Measurements from ENCODE around the gene SCYGR8.

Gene SCYGR8

DNA sequence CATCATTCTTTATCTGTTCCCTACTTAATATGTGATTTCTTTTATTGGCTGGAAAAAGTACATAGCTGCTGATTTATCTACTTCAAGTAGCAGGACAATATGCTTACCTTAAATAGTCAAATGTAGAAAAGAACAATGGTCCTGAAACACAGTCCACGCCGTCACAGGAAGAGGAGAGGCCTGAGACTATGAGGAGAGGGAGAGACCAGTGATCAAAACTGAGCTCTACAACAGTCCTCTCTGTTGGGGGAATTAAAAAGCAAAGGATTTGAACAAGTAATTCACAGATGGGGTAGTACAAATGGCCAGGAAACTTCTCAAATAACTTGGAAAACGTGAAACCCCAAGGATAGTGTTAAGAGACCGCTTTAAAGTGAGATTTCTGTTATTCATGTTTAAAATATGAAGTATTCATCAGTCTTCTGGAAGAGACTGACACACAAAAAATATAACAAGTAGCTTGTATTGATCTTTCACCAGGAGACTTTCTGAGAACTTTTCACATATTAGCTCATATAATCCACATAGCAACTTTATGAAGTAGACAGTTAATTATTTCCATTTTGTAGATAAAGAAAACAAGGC is 20.2 kb downstream of the SCYGR8 start:
- no peak for DNase-seq

DNA sequence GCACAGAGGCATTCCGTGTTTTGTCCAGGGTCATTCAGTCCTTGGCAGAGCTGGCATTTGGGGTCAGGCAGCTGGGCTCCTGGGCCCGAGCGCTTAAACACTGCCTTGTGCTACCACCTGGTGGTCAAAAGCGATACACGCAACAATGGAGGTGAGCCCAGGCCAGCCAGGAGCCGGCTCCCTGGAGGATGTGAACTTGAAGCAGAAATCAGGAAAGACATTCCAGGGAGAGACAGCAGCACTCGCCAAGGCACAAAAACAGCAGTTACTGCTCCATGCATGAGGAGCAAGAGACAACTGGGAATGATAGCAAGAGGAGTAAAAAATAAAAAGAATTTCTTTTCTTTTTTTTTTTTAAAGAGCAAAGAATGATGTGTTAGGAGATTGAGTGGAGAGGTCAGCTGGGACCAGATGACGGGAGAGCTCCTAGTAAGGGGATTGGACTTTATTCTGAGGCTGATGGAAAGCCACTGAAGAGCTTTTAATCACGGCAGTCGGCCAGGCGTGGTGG is 20.7 kb downstream of the SCYGR8 start:
- DNase-seq: peak; percentile 63

DNA sequence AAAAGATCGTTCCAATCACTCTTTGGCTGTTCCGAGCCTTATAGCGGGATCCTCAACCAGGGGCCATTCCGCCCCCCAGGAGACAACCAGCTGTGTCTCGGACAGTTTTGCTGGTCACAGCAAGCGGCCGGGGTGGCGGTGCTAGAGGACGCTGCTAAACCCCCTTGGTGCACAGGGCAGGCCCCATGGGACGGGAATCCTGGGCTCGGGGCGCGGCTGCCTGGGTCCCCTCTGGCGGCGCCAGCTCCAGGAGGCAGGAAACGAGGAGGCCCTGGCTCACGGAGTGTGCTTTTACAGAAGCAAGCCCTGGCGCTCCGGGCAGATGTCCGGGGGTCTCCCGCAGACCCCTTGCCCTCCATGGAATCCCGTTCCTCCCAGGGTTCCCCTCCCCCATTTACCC is 22.1 kb downstream of the SCYGR8 start:
- no peak for DNase-seq

DNA sequence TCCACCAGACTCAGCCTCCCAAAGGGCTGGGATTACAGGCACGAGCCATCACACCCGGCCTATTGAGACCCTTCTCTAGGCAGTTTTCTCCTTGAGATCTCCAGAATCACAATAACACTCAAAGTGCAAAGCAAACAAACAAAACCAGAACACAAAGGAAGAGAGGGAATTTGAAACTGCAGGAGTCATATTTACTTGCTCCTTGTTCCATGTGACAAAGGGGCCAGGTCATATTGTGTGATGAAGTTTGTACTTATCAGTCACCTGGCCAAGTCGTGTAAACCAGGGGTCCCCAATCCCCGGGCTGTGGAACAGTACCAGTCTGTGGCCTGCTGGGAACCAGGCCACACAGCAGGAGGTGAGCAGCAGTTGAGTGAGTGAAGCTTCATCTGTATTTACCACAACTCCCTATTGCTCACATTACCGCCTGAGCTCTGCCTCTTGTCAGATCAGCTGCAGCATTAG is 26.5 kb downstream of the SCYGR8 start:
- DNase-seq: no peak

DNA sequence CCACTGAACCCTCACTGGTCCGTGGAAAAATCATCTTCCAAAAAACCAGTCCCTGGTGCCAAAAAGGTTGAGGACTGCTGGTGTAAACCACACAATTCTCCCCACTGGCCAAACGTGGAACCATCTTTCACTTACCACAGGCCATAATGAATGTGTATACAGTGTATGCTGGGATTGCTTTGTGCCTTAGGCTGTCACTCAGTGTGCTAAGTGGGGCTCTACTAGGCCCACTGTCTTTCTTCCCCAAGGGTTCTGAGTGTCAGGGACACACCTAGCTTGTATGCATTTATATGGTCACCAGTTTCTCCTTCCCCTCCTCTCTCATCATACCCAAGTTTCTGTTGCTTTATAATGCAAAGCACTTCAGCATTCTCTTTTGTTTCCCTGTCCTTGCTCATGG is 27.2 kb downstream of the SCYGR8 start:
- DNase-seq: no peak

DNA sequence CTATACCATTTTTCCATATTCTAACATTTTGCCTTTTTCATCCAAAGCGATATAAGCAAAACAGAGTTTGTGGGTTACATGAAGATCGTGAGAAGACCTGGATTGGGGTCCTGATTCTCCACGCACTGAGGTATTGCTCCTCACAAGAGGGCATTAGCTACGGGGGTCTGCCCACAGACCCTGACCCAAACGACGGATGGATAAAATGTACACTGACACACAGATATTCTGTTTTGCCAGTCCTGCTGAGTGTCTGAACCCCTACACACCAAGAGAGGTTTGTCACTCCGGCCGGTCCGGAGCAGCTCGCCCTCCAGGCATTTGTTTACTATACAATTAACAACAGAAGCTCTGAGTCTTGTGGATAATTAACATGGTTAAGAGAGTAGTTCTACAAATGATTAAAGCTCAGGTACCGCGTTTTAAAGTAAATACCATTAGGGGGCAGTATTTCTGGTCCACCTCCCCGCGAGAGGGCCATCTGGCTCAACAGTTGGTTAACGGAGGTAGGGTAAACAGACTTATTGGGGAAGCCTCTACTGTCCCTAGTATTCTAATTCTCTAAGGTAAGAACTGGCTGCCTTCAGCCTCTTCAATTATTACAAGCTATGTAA is 28.4 kb downstream of the SCYGR8 start:
- no peak for DNase-seq

DNA sequence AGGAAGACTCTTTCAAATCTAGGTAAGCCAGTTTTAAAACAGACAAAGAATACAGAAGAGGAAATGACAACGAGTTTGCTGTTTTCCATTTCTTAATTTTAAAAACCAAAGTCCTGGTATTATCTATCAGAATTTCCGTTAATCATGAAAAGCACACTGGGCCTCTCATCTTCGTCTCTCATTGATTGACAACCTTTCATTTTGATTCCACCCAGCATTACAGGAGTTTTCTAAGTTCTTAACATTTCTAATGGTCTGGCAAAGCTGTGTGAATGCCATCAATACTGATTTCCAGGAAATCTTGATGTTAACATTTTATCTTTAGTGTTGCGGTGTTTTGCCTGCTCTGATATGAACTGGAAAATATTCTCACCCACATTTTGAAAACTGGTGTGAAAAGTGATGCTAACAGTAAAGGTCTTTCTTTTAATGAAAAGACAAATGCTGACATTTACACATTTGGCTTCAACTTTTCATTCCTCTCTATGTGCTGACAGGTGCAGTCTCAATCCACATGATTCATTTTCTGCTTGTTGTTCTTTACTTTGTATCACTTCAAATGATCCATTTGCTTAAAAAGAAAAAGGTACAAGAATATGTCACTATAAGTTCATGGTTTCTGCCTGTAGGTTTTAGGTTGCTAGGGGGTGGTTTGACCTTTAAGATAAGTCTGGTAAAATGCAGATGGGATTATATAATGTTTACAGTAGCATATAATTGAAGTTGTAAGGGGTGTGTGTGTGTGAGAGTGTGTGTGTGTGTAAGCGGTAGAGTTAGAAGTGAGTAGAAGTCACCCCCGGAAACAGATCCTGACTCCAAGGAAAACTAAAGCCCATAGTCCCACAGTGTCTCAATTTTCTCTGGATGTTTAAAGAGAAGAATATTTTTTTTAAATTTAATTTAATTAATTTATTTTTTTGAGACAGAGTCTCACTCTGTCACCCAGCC is 29.5 kb downstream of the SCYGR8 start:
- DNase-seq: no peak

DNA sequence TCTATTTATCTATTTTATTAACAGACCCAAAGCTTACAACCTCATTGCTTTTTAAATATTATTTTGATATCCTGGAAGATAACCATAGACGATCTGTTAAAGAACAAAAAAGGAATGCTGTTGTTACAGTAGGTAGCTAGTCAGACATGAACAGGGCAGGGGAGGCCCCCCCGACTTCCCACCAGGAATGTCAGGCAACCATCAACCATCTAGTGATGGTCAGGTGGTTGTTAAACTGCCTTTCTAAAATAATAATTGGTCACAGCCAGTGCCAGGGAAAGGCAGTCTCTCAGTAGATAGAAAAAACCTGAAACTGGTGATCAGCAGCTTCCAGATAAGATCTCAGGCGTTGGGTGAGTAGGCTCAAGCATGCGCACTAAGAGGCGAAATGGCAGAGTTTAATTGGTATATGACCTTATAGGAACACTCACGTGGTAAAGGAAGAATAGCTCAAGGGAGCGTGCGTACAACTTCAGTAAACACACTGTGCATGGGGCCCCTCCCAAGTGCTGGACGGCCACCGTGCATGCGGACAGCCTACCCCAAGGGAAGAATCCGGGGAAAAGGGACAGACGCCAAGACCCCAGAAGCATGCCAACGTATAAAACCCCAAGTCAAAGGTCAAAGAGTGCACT is 35.4 kb downstream of the SCYGR8 start:
- no peak for DNase-seq

DNA sequence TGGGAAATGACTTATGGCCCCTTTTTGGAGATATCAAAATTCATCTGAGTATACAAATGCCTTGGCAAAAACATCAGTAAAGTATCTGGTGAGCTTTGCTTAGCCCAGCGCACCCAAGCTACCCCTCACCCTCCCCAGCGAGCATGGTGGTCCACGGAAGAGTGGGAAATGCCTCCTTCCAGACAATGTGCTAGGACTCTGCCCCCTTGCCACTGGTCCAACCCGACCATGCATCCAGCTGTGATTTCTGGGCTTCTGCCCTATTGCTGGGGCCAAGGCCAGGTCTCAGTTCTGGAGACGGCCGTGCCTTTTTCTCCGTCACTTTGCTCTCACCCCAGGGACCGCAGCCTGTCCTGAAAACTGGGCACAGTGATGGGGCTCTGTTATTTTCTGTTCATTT is 36.1 kb downstream of the SCYGR8 start:
- no peak for DNase-seq

DNA sequence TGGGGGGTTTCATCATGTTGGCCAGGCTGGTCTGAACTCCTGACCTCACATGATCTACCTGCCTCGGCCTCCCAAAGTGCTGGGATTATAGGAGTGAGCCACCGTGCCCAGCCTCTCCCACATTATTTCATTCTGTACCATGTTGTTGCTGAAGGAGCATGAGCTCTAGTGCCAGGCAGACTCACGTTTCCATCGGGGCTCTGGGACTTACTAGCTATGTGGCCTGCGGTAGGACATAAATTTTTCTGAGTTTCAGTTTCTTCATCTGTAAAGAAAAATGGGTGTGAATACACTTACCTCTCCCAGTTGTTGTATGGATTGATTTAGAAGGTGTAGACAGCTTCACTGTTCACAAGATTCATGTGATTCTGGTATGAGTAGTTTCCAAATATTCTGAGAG is 37.1 kb downstream of the SCYGR8 start:
- DNase-seq: no peak

DNA sequence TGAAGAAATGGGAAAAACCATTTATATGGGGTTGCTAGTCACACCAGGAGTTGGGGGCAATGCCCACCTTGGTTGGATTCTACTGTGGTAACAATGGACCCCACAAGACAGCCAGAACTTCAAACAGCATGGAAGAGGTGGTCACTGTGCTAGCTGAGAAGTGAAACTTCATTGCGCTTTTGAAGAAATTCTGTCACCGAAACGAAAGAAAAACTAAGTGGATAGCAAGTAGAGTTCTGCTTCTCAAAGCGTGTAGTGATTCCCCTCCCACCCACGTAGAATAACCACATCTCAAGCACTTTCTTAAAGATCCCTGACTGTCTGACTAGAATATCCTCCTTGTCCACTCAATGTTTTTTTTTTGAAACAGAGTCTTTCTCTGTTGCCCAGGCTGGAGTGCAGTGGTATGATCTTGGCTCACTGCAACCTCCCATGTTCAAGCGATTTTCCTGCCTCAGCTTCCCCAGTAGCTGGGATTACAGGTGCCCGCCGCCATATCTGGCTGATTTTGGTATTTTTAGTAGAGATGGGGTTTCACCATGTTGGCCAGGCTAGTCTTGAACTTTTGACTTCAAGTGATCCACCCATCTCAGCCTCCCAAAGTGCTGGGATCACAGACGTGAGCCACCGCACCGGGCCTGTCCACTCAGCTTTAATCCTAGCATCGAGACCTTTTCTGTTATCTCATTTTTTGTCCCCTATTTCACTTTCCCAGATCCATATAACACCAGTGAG is 37.9 kb downstream of the SCYGR8 start:
- no peak for DNase-seq

DNA sequence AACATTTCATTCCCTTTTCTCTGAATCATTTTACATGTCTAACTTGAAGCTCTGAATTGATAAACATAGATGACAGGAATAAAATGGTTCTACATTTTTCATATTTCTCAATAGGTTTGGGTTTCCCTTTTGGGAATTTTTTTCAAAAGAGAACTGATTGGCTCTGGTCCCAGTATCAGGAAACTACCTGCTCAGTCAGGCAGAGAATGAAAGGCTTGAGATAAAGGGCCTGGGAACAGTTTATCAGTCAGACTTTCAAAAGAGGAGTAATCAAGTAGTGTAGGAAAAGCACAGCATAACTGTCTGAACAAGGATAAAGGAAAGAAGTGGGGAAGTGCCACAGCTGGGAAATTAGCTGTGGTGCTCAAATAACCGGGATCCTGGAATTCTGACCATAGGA is 39.6 kb downstream of the SCYGR8 start:
- DNase-seq: no peak

DNA sequence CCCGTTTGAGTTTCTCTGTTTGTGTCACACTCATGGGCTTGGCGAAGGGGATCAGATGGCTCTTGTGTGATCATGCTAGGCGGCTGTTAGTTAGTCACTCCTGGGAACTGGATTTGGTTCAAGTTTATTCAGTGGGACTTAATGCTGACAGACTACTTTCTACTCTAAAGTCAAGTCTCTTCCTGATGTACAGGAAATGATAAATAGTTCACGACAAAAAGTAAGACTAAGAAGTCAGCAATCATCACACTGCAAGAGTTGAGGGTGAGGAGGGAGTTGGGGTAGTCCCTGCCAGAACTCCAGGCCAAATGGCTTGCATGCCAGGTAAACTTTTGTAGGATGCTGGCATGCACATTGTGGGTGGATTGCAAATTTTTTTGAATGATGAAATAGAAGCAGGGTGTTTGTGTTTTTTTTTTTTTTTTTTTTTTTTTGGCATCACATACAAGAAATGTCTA is 42.9 kb downstream of the SCYGR8 start:
- DNase-seq: no peak

DNA sequence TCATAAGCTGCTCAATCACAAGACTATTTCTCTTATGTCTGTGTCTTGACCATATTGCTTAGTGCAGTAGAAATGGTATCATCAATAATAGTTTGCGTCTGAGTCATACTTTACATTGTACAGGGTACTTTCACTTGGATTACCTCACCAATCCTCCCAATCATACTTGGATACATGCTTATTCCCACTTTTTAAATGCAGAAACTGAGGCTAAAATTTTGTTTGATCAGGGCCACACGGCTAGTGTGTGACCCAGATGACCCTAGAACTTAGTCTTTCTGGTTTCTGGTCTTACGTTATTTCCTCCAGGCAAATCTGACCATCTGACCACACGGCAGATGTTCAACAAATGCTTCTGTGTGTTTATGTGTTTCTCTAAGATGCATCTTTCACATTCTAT is 44.1 kb downstream of the SCYGR8 start:
- DNase-seq: no peak

DNA sequence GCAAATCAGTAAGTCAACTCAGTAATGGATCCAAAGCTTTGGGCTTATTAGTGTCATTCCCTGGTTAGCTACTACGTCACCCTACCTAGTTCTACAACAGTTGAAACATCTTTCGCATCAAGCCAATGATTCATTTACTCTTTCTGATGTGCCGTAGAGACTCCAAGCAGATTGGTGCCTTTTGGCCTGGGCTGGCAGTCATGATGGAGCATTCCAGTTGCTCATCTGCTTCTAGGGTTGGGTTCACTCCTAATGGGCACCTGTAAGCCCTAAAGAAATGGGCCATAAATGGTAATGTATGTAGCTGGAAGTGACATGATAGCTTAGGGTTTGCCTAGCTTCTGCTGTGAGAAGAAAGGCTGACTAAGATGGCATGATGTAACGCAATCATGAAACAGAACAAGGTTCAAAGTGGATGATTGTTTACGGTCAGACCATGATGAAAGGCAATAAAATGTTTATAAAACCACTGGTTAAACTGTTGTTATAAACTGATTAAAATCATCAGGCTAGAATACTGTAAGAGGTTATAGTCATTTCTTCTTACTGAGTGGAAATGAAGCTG is 47.5 kb downstream of the SCYGR8 start:
- no peak for DNase-seq

Data from fibroblast of skin of right quadriceps (primary cell).